Measurements from ENCODE around the gene SOCS4.
"Not testable (repeated sequence)": the region's sequence is repeated elsewhere in the genome, so short reads cannot be mapped to it uniquely, and the experiment has no call there.

The SOCS4 gene

GRCh38 chr14:55028476-55028875 is 1.4 kb downstream of the SOCS4 start:
- no peak for DNase-seq (ENCODE audit: low read depth)
- no peak for TF ChIP-seq MAX (IDR thresholded peaks at IDR 0.05; ENCODE audit: low read depth, low read length)
- TF ChIP-seq CTCF (IDR thresholded peaks at IDR 0.05; ENCODE audit: low read depth, low read length) = no peak
- no peak for TF ChIP-seq MYC (IDR thresholded peaks at IDR 0.05; ENCODE audit: low read depth, low read length)
- no peak for TF ChIP-seq POLR2A (IDR thresholded peaks at IDR 0.05; ENCODE audit: extremely low read depth, insufficient read length)
- H3K4me3 ChIP-seq (ENCODE audit: low read depth, low read length) = peak overlapping the region; percentile 92

- no peak for TF ChIP-seq POLR2A (IDR thresholded peaks at IDR 0.05; ENCODE audit: extremely low read depth, insufficient read length)
- TF ChIP-seq MAX (IDR thresholded peaks at IDR 0.05; ENCODE audit: low read depth, low read length) = no peak
- TF ChIP-seq MYC (IDR thresholded peaks at IDR 0.05; ENCODE audit: low read depth, low read length) = no peak
- TF ChIP-seq CTCF (IDR thresholded peaks at IDR 0.05; ENCODE audit: low read depth, low read length) = no peak
- no peak for DNase-seq (ENCODE audit: low read depth)
- H3K4me3 ChIP-seq (ENCODE audit: low read depth, low read length) = no peak overlapping the region
These were observed 4.2 kb downstream of the SOCS4 start for GRCh38 chr14:55031190-55031589.

- DNase-seq (ENCODE audit: low read depth); H3K4me3 ChIP-seq (ENCODE audit: low read depth, low read length): not testable (repeated sequence)
These were observed 11.0 kb downstream of the SOCS4 start for GRCh38 chr14:55037995-55038394.

- no peak overlapping the region for H3K4me3 ChIP-seq (ENCODE audit: low read depth, low read length)
- no peak for TF ChIP-seq MAX (IDR thresholded peaks at IDR 0.05; ENCODE audit: low read depth, low read length)
- DNase-seq (ENCODE audit: low read depth) = no peak
These were observed 11.7 kb downstream of the SOCS4 start for GRCh38 chr14:55038708-55039107.

GRCh38 chr14:55043528-55043927 is 16.5 kb downstream of the SOCS4 start:
- H3K4me3 ChIP-seq (ENCODE audit: low read depth, low read length) = no peak overlapping the region
- DNase-seq (ENCODE audit: low read depth) = no peak
- TF ChIP-seq MYC (IDR thresholded peaks at IDR 0.05; ENCODE audit: low read depth, low read length) = no peak
- TF ChIP-seq MAX (IDR thresholded peaks at IDR 0.05; ENCODE audit: low read depth, low read length) = no peak
- no peak for TF ChIP-seq POLR2A (IDR thresholded peaks at IDR 0.05; ENCODE audit: extremely low read depth, insufficient read length)
- TF ChIP-seq CTCF (IDR thresholded peaks at IDR 0.05; ENCODE audit: low read depth, low read length) = no peak

GRCh38 chr14:55045087-55045486 is 18.1 kb downstream of the SOCS4 start:
- no peak for DNase-seq (ENCODE audit: low read depth)
- no peak for TF ChIP-seq MAX (IDR thresholded peaks at IDR 0.05; ENCODE audit: low read depth, low read length)
- TF ChIP-seq POLR2A (IDR thresholded peaks at IDR 0.05; ENCODE audit: extremely low read depth, insufficient read length) = no peak
- no peak for TF ChIP-seq CTCF (IDR thresholded peaks at IDR 0.05; ENCODE audit: low read depth, low read length)
- TF ChIP-seq MYC (IDR thresholded peaks at IDR 0.05; ENCODE audit: low read depth, low read length) = no peak
- H3K4me3 ChIP-seq (ENCODE audit: low read depth, low read length) = no peak overlapping the region

- TF ChIP-seq MYC (IDR thresholded peaks at IDR 0.05; ENCODE audit: low read depth, low read length) (no peak), CTCF (IDR thresholded peaks at IDR 0.05; ENCODE audit: low read depth, low read length) (no peak), POLR2A (IDR thresholded peaks at IDR 0.05; ENCODE audit: extremely low read depth, insufficient read length) (no peak), MAX (IDR thresholded peaks at IDR 0.05; ENCODE audit: low read depth, low read length) (no peak)
- DNase-seq (ENCODE audit: low read depth) = no peak
- H3K4me3 ChIP-seq (ENCODE audit: low read depth, low read length) = no peak overlapping the region
These were observed 20.4 kb downstream of the SOCS4 start for GRCh38 chr14:55047301-55048053.
